Hepatocyte (in vitro differentiated cells): ENCODE results near the gene DIP2C.

Experiments
- CTCF ChIP-seq: fragments of 200-600 bp; sonication (generic); IDR thresholded peaks from 2 replicates; pipeline ENCODE4 v1.5.1; 2016; ENCODE audit warnings: antibody characterized with exemption, mild to moderate bottlenecking; ENCODE audit not compliant: poor library complexity
- EZH2phosphoT487 ChIP-seq: fragments of 200-600 bp; sonication (generic); IDR thresholded peaks from one replicate; pipeline ENCODE4 v1.6.1; 2018; ENCODE audit warnings: antibody characterized with exemption, mild to moderate bottlenecking, low read depth, moderate library complexity; ENCODE audit not compliant: unreplicated experiment, severe bottlenecking

GRCh38 chr10:273088-273487 is 416.4 kb downstream of the DIP2C start:
- TF ChIP-seq EZH2phosphoT487 (no peak), CTCF (no peak)
